GM18861 (cell line): Measurements from ENCODE around the gene ZNF862.

Source experiments
- ATAC-seq: cut with Tn5 transposase; IDR thresholded peaks from one replicate; pipeline ENCODE4 v1.9.1; 2021; ENCODE audit not compliant: unreplicated experiment

Gene ZNF862

GRCh38 chr7:149838224-149838991 is at the start of gene ZNF862:
ZNF862 (plus strand) TSS chr7:149838375; CDS start chr7:149838612, 237 bp downstream.
- peak; percentile 98 for ATAC-seq

- ATAC-seq, result no peak
These were observed 49.1 kb upstream of the ZNF862 start for GRCh38 chr7:149789101-149789500.

GRCh38 chr7:149790146-149790548 is 48.0 kb upstream of the ZNF862 start:
- no peak for ATAC-seq

GRCh38 chr7:149790754-149791360 is 47.3 kb upstream of the ZNF862 start:
- ATAC-seq, result no peak

- no peak for ATAC-seq
These were observed 46.6 kb upstream of the ZNF862 start for GRCh38 chr7:149791411-149792219.

DNA sequence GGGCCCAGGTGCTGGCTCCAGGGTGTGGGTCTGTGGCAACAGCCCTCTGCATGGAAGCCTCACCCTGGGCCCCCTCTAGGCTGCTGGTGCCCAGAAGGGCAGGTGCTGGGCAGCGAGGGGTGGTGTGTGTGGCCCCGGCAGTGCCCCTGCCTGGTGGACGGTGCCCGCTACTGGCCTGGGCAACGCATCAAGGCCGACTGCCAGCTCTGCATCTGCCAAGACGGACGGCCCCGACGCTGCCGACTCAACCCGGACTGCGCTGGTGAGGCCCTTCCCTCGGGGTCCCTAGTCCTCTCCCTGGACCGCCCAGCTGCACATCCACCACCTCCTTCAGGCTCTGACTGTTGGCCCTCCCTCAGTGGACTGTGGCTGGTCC is 46.0 kb upstream of the ZNF862 start:
- no peak for ATAC-seq

GRCh38 chr7:149793261-149793660 is 44.9 kb upstream of the ZNF862 start:
- no peak for ATAC-seq

GRCh38 chr7:149794661-149795060 is 43.5 kb upstream of the ZNF862 start:
- no peak for ATAC-seq

DNA sequence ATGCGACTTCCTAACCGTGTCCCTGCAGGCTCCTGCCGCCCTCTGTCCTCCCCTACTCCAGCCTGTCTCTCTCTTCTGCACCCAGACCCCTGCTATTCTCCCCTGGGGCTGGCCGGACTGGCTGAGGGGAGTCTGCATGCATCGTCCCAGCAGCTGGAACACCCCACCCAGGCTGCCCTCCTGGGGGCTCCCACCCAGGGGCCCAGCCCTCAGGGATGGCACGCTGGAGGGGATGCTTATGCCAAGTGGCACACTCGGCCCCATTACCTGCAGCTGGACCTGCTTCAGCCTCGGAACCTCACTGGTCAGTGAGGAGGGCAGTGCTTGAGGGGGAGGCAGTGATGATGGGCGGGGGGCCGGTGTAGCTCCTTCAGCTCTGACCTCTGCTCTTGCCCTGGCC is 43.0 kb upstream of the ZNF862 start:
- ATAC-seq, result no peak

DNA sequence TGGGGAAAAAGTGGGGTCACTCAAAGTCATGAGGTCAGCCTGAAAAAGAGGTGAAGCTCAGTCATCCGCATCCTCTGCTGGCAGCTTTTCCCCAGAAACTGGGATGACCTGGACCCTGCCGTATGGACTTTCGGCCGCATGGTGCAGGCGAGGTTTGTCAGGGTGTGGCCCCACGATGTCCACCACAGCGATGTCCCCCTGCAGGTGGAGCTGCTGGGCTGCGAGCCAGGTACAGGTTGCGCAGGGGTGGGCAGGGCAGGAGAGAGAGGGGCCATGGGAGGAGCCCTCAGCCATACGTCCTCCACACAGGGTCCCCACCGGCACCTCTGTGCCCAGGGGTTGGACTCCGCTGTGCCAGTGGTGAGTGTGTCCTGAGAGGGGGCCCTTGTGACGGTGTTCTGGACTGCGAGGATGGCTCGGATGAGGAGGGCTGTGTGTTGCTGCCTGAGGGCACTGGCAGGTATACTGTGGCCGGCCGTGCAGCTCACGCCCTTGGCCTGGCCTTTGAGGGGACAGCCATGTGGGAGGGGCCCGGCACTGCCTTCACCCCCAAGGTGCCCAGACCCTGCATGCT is 41.8 kb upstream of the ZNF862 start:
- no peak for ATAC-seq

- ATAC-seq, result no peak
These were observed 40.4 kb upstream of the ZNF862 start for GRCh38 chr7:149797771-149798170.

DNA sequence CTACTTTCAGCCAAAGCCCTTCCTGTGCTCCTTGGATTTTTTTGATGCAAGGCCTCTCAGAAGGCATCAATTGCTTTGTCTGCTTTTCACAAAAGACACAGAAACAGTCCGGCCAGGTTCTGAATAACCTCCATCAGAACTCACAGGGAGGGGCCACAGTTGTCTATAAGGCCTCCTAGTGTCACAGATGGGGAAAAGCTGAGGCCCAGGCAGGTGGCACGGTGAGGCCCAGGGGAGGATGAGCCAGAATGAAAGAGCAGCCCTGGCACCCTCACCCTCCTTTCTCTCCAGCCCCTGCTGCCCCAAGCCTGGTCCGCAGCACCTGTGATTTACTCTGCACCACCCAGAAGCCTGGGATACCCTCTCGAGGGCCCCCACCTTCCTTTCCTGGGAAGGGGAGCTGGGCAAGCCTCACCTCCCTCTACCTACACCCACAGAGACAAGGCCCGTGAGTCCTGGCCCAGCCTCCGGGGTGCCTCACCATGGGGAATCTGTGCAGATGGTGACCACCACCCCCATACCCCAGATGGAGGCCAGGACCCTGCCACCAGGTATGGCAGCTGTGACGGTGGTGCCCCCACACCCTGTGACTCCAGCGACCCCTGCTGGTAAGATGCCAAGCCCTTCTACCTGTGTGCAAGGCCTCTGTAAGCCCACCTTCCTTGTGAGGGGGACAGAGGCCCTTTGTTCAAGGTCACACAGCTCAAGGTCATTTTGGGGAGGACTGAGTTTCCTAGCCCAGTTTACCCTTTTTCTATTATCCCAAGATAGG is 38.6 kb upstream of the ZNF862 start:
- no peak for ATAC-seq

DNA sequence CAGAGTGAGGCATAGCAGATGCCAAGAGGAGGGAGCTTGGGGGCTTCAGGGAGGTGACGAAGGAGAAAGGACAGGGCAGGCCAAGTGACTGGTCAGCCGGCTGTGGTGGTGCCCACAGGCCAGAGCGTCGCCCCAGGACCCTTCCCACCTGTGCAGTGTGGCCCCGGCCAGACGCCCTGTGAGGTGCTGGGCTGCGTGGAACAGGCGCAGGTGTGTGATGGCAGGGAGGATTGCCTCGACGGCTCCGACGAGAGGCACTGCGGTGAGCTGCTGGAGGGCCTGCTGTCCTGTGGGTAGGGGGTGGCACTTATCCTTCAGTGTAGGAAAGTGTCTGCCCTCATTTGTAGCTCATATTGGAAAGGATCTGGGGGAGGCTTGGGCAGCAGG is 38.0 kb upstream of the ZNF862 start:
- ATAC-seq, result no peak

DNA sequence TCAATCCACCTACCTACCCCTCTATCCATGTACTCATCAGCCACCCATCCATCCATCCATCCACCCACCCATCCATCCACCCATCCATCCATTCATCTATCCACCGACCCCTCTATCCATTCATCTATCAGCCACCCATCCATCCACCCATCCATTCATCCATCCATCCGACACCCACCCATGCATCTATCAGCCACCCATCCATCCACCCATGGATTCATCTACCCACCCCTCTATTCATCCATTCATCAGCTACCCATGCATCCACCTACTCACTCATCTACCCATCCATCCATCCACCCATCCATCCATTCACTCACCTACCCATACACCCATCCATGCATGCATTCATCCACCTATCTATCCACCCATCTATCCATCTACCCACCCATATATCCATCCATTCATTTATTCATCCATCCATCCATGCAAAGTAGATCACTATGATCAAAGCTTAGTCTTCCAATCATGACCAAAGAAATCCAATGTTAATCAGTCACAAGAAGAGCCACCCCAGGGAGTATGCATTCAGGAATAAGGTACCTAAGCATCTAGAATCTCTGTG is 37.1 kb upstream of the ZNF862 start:
- no peak for ATAC-seq

GRCh38 chr7:149801816-149802215 is 36.4 kb upstream of the ZNF862 start:
- no peak for ATAC-seq

DNA sequence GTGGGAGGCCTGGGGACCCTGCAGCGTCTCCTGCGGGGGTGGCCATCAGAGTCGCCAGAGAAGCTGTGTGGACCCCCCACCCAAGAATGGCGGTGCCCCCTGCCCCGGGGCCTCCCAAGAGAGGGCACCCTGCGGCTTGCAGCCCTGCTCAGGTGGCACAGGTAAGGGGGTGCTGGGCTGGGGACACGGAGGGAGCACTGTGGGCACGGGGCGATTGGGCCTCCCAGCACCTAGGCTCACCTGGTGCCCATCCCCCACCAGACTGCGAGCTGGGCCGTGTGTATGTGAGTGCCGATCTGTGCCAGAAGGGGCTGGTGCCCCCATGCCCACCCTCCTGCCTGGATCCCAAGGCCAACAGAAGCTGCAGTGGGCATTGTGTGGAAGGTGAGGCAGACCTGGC is 35.2 kb upstream of the ZNF862 start:
- ATAC-seq, result no peak

- no peak for ATAC-seq
These were observed 34.6 kb upstream of the ZNF862 start for GRCh38 chr7:149803551-149804074.

GRCh38 chr7:149804106-149804505 is 34.1 kb upstream of the ZNF862 start:
- no peak for ATAC-seq

DNA sequence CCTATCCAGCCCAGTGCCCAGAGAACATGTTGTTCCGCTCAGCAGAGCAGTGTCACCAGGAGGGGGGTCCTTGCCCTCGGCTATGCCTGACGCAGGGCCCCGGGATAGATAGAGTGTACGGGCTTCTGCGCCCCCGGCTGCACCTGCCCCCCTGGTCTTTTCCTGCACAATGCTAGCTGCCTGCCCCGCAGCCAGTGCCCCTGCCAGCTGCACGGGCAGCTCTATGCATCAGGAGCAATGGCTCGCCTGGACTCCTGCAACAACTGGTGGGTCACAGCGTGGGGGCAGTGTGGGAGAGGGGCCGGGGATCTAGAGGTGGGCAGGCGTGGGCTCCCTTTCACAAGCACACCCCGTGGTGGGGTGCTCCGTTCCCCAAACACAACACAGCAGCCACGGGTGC is 31.4 kb upstream of the ZNF862 start:
- no peak for ATAC-seq

DNA sequence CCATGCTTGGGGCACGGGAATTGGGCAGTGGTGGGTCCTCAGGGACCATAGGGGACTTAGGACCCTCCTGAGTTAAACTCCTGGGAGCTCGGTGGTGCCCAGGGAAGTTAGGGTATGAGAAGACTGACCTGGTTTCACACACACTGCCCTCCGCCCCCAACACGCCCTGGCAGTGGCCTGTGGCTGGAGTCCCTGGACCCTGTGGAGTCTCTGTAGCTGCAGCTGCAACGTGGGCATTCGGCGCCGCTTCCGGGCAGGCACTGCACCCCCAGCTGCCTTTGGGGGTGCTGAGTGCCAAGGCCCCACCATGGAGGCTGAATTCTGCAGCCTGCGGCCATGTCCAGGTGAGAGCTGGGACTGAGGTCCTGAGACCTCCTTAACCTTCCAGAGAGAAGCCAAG is 29.9 kb upstream of the ZNF862 start:
- no peak for ATAC-seq
